IMR-90 (cell line): ENCODE measurements around the gene SLC39A11.

Source experiments
- CTCF ChIP-seq: conservative IDR thresholded peaks from 2 replicates; pipeline ENCODE4 v1.5.1; 2012; ENCODE audit warnings: mild to moderate bottlenecking, low read depth, low read length, improper control_type of control experiment
- POLR2A ChIP-seq: IDR thresholded peaks from 2 replicates; pipeline ENCODE4 v1.6.1; 2012; ENCODE audit warnings: mild to moderate bottlenecking, low read depth, low read length
- RAD21 ChIP-seq: IDR thresholded peaks from 2 replicates; pipeline ENCODE4 v1.6.1; 2012; ENCODE audit warnings: low read length, improper control_type of control experiment
- USF2 ChIP-seq: fragments of 150-350 bp; IDR thresholded peaks from 2 replicates; pipeline ENCODE4 v1.6.1; 2017; ENCODE audit warnings: mild to moderate bottlenecking, antibody characterized with exemption, low read length, low read depth

GRCh38 chr17:72872396-72872795, 220.1 kb downstream of the SLC39A11 start:
- no peak for TF ChIP-seq POLR2A
- TF ChIP-seq CTCF = no peak
- TF ChIP-seq RAD21 = no peak
- TF ChIP-seq USF2 = no peak
